Measurements from ENCODE around the gene CDRT4.

The CDRT4 gene

DNA sequence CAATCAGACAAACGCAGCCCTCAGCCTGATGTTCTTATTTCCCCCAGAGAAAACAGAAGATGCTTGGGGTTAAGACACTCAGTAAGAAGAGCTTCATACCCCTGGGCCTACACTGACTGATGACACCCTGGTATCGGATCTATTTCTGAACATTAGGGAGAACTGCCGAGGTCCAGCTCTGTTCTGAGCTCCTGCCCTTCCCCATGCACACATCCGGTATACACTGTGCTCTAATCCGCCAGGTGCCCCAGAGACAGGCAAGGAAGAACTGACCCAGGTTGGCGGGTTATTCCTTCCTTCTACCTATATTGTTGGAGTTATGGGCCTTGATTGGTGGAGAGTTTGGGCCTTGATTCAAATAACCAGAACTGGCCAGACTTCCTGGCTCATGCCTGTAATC, 68.0 kb downstream of the CDRT4 start:
- in situ Hi-C loops (cut with MboI; ENCODE audit: low sequenced_read_pairs), result no loop called here

DNA sequence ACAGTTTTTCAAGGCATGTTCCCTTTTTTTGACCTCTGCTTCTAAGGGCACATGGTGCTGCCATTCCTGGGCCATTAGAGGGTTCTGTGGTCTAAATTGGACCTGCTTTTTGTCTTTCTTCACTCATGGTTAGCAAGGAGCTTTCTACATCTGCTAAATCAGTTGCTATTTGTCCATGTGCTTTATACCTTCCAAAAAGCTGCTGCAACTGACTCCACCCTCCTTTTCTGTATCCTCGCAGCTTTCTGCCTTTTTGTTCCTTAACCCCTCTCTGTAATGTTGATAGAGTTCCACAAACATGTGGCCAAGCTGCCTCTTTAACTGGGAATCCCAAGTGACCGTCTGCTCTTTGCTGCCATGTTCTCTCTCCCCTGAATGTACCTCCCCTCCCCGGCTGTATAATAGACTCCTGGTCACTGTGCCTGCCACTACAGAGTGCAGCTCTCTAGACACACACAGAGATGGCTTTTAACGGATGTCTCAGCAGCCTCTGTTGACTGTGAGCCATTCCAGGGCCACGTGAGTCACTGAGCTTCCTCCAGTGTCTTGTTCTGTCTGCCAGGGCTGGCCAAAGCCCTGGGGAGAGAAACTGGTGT, 68.6 kb downstream of the CDRT4 start:
- in situ Hi-C loops (cut with MboI; ENCODE audit: low sequenced_read_pairs), result no loop called here

- in situ Hi-C loops (cut with MboI; ENCODE audit: low sequenced_read_pairs), result no loop called here
Observed at GRCh38 chr17:15398291-15398690, 69.1 kb downstream of the CDRT4 start.

GRCh38 chr17:15397620-15398019, 69.8 kb downstream of the CDRT4 start:
- in situ Hi-C loops (cut with MboI; ENCODE audit: low sequenced_read_pairs), result no loop called here

- in situ Hi-C loops (cut with MboI; ENCODE audit: low sequenced_read_pairs), result no loop called here
Observed at GRCh38 chr17:15395091-15395490, 72.3 kb downstream of the CDRT4 start.

GRCh38 chr17:15393414-15393813, 74.0 kb downstream of the CDRT4 start:
- in situ Hi-C loops (cut with MboI; ENCODE audit: low sequenced_read_pairs), result no loop called here

DNA sequence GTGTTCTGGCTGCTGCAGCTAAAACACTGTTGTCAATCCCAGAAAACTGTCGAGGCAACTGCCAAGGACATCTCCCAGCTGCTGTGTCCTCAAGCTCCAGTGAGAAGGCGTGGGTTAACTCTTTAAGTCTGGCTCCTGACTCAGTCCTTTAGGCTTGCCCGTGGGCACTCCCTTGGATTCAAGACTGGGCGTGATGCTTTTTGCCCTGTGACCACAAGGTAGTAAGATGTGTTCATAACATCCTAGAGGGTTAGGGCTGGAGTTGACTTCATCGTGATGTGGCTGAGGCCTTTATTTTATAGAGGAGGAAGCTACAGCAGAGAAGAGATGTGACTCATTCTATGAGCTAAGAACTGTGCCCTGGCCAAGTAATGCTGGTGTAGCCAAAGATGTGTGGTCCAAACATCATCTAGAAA, 75.1 kb downstream of the CDRT4 start:
- in situ Hi-C loops (cut with MboI; ENCODE audit: low sequenced_read_pairs), result no loop called here

DNA sequence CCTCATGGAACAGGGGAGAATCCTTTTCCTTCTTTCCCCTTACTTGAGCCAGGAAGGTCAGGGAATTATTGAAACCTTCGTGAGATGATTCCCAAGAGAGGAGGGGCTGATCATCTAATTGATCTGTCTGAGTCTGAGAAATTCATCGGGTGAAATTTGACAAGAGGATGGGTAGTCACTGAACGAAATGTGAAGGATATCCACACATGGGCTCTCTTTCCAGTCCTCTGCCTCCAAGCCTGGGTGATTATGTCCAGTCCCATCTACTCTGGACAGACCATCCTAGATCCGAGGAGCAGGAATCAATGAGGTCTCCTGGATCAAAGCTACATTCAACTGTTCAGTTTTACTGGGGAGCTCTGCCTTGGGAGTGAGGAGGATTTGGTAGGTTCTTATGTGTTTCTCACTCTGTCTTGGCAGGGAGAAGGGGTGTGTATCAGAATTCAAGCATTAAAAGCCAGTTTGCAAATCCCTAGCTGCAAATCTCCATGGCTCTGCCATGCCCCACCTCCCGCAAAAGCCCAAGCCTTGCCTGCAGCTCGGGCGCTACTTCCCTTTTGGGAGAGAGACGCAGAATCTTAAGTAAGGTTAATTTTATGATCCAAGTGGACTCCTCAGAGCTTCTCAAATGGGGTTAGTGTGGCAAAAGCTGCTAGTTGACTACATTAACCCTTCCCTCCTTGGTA, 78.9 kb downstream of the CDRT4 start:
- in situ Hi-C loops (cut with MboI; ENCODE audit: low sequenced_read_pairs), result no loop called here

- in situ Hi-C loops (cut with MboI; ENCODE audit: low sequenced_read_pairs), result no loop called here
Observed at GRCh38 chr17:15386083-15386482, 81.3 kb downstream of the CDRT4 start.
